ENCODE measurements around the gene SAMD15. TPM values are rescaled to one million over a fixed set of nuclear protein-coding genes. Genes with fewer than 3 reads are reported as not detected.

The SAMD15 gene
- total and polyA plus RNA-seq, 2 donors (not counting 3 experiments of a cell fraction or from before 2014, with no cell fraction given) = 0.10 to 1.1 TPM

DNA sequence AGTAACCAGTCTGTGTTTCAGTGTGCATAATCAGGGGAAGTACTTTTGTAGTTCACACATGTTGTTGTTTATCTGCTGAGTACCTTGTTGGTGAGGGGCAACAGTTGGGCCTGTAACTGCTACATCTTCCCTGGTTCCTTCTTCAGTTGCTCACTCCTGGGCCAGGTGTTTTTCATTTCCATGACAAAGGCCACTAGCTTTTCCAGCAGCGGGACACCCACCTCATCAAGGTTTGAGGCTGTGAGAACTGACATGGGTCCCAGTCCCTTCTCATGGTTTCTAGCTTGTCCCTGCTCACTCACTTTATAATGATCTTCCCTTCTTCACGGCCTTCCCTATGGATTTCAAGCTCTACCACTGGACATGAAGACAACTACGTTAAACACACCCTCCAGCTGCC, 47.7 kb downstream of the SAMD15 start:
- no peak overlapping the region for H2AFZ ChIP-seq (ENCODE audit: low read depth, low read length)
- H3K4me3 ChIP-seq (replicated peaks in 1 of 3; ENCODE audit: insufficient read depth in 1 of 3, low read depth in 1 of 3, low read length in 3 of 3) = no peak overlapping the region
- H3K9me3 ChIP-seq (replicated peaks; ENCODE audit: control insufficient read depth, insufficient read depth, low read length) = no peaks in the 10 kb centered on the region
- DNase-seq (ENCODE audit: low read depth, low spot score) = no peak
- TF ChIP-seq FOS (IDR thresholded peaks at IDR 0.05; ENCODE audit: borderline replicate concordance, insufficient read depth, low read length) (no peak), MYC (IDR thresholded peaks at IDR 0.05; ENCODE audit: low read depth, low read length) (no peak), POLR2AphosphoS5 (IDR thresholded peaks at IDR 0.05; ENCODE audit: insufficient read depth, low read depth, low read length) (no peak), GATA2 (IDR thresholded peaks at IDR 0.05; ENCODE audit: insufficient read depth, insufficient read length, low read depth, low read length) (no peak), POLR2A (IDR thresholded peaks at IDR 0.05; ENCODE audit: low read depth, low read length) (no peak), EZH2 (IDR thresholded peaks at IDR 0.05; ENCODE audit: borderline replicate concordance, low read depth, low read length, severe bottlenecking) (no peak), JUN (IDR thresholded peaks at IDR 0.05; ENCODE audit: borderline replicate concordance, insufficient read depth, insufficient read length, low read depth) (no peak)
- TF ChIP-seq, protein P1, sequence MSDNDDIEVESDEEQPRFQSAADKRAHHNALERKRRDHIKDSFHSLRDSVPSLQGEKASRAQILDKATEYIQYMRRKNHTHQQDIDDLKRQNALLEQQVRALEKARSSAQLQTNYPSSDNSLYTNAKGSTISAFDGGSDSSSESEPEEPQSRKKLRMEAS (IDR thresholded peaks at IDR 0.05; ENCODE audit: insufficient read depth, insufficient read length) = no peak
- TF ChIP-seq, protein P2, sequence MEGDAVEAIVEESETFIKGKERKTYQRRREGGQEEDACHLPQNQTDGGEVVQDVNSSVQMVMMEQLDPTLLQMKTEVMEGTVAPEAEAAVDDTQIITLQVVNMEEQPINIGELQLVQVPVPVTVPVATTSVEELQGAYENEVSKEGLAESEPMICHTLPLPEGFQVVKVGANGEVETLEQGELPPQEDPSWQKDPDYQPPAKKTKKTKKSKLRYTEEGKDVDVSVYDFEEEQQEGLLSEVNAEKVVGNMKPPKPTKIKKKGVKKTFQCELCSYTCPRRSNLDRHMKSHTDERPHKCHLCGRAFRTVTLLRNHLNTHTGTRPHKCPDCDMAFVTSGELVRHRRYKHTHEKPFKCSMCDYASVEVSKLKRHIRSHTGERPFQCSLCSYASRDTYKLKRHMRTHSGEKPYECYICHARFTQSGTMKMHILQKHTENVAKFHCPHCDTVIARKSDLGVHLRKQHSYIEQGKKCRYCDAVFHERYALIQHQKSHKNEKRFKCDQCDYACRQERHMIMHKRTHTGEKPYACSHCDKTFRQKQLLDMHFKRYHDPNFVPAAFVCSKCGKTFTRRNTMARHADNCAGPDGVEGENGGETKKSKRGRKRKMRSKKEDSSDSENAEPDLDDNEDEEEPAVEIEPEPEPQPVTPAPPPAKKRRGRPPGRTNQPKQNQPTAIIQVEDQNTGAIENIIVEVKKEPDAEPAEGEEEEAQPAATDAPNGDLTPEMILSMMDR (IDR thresholded peaks at IDR 0.05; ENCODE audit: extremely low read depth in 1 of 2, insufficient read depth in 1 of 2, low read depth in 1 of 2, low read length in 2 of 2) = no peak
- H3K9ac ChIP-seq (replicated peaks; ENCODE audit: extremely low read depth, insufficient read depth, low read length) = no peak overlapping the region
- intact Hi-C loops (cut with micrococcal nuclease) = no loop called here
- no peak overlapping the region for H3K27ac ChIP-seq (ENCODE audit: insufficient read depth, low read depth, low read length)
- no peaks in the 10 kb centered on the region for H4K20me1 ChIP-seq (replicated peaks; ENCODE audit: control insufficient read depth, extremely low read depth, insufficient read depth, low read length)
- CTCF ChIA-PET = no interaction called here
- peaks cover 7 to 39% of the 10 kb centered on the region in 2 experiments for H3K36me3 ChIP-seq (ENCODE audit: control insufficient read depth in 2 of 2, extremely low read depth in 1 of 2, insufficient read depth in 2 of 2, low read length in 2 of 2)
- no peaks in the 10 kb centered on the region for H3K27me3 ChIP-seq (ENCODE audit: control insufficient read depth in 2 of 2, insufficient read depth in 2 of 2, low read length in 2 of 2)
- POLR2A ChIA-PET = interaction anchor here (0.6 kb wide), 1 partner anchor 13 kb away, joined by 4 read pairs; no protein-coding TSS in a partner anchor
- no peaks in the 10 kb centered on the region for H3K9me1 ChIP-seq (replicated peaks; ENCODE audit: control insufficient read depth, extremely low read depth, insufficient read depth, low read length)
- FAIRE-seq = no peak
- BruUV-seq (replicated peaks) = no TSS peak
- no peak overlapping the region for H3K4me2 ChIP-seq (ENCODE audit: insufficient read depth, low read length)
- dilution Hi-C loops (cut with MboI; ENCODE audit: extremely low pct_ligation_motif_present, low sequenced_read_pairs) = no loop called here
- no peaks in the 10 kb centered on the region for H3K4me1 ChIP-seq (ENCODE audit: control insufficient read depth, extremely low read depth, insufficient read depth, low read length)
- no peaks in the 10 kb centered on the region for H3K79me2 ChIP-seq (ENCODE audit: control insufficient read depth, insufficient read depth, low read length)

Data from endothelial cell of umbilical vein (primary cell).